Mucosa of gallbladder (tissue), 1 donor: Measurements from ENCODE around the gene SOX5. TPM values are rescaled to one million over a fixed set of nuclear protein-coding genes. Genes with fewer than 3 reads are reported as not detected.
"Not testable (repeated sequence)": the region's sequence is repeated elsewhere in the genome, so short reads cannot be mapped to it uniquely, and the experiment has no call there.

ENCODE experiments used
- DNase-seq: peaks from one replicate; pipeline ENCODE4 v3.0.0-alpha.2; 2020; ENCODE audit warnings: low spot score
- total RNA-seq: library from RNA; stranded (reverse); gene quantifications from one replicate; pipeline ENCODE4 v1.2.1, GENCODE V29; 2021
- donor health status: DM: no; HTN: no; CAD: no.

The SOX5 gene
- total RNA-seq, 1 donor from 2014 or later: 15.0 TPM

- no peak for DNase-seq
Measured at GRCh38 chr12:23756416-23756815, 193.1 kb downstream of the SOX5 start.

- DNase-seq: no peak
Measured at GRCh38 chr12:23753628-23754365, 195.7 kb downstream of the SOX5 start.

- no peak for DNase-seq
Measured at GRCh38 chr12:23752245-23752644, 197.2 kb downstream of the SOX5 start.

GRCh38 chr12:23751641-23752040 is 197.8 kb downstream of the SOX5 start:
- no peak for DNase-seq

- no peak for DNase-seq
Measured at GRCh38 chr12:23750923-23751322, 198.5 kb downstream of the SOX5 start.

- no peak for DNase-seq
Measured at GRCh38 chr12:23744696-23745095, 204.8 kb downstream of the SOX5 start.

GRCh38 chr12:23742574-23742973 is 206.9 kb downstream of the SOX5 start:
- DNase-seq: no peak

- DNase-seq: no peak
Measured at GRCh38 chr12:23731493-23731892, 218.0 kb downstream of the SOX5 start.

- DNase-seq: no peak
Measured at GRCh38 chr12:23731035-23731434, 218.4 kb downstream of the SOX5 start.

- DNase-seq: no peak
Measured at GRCh38 chr12:23729359-23729758, 220.1 kb downstream of the SOX5 start.

- DNase-seq: no peak
Measured at GRCh38 chr12:23726646-23727045, 222.8 kb downstream of the SOX5 start.

- no peak for DNase-seq
Measured at GRCh38 chr12:23722655-23723054, 226.8 kb downstream of the SOX5 start.

GRCh38 chr12:23721268-23721667 is 228.2 kb downstream of the SOX5 start:
- no peak for DNase-seq

- DNase-seq: no peak
Measured at GRCh38 chr12:23719493-23719892, 230.0 kb downstream of the SOX5 start.

- not testable (repeated sequence) for DNase-seq
Measured at GRCh38 chr12:23710361-23710760, 239.1 kb downstream of the SOX5 start.

- DNase-seq: no peak
Measured at GRCh38 chr12:23708185-23708837, 241.2 kb downstream of the SOX5 start.

- DNase-seq: no peak
Measured at GRCh38 chr12:23707270-23707669, 242.2 kb downstream of the SOX5 start.

GRCh38 chr12:23704992-23705943 is 244.2 kb downstream of the SOX5 start:
- no peak for DNase-seq

GRCh38 chr12:23703051-23703450 is 246.4 kb downstream of the SOX5 start:
- no peak for DNase-seq

GRCh38 chr12:23699031-23699430 is 250.4 kb downstream of the SOX5 start:
- DNase-seq: no peak

GRCh38 chr12:23694920-23695319 is 254.6 kb downstream of the SOX5 start:
- no peak for DNase-seq

GRCh38 chr12:23694307-23694706 is 255.2 kb downstream of the SOX5 start:
- no peak for DNase-seq
